ENCODE data around the gene SSR1.
"Not testable (repeated sequence)": the region's sequence is repeated elsewhere in the genome, so short reads cannot be mapped to it uniquely, and the experiment has no call there.

DNA sequence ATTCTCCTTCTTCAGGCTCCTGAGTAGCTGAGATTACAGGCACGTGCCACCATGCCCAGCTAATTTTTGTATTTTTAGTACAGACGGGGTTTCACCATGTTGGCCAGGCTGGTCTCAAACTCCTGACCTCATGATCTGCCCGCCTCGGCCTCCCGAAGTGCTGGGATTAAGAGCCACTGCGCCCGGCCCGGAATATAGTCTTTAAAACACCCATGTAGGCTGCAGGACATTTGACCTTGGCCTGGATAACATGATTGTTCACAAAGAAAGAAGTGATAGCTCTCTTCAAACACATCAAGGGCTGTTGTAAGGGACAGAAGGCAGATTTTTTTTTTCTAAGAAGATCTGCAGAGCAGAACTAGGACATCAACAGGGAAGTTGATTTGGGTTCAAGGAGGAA, 38.5 kb downstream of the SSR1 start:
- TF ChIP-seq, protein P1, sequence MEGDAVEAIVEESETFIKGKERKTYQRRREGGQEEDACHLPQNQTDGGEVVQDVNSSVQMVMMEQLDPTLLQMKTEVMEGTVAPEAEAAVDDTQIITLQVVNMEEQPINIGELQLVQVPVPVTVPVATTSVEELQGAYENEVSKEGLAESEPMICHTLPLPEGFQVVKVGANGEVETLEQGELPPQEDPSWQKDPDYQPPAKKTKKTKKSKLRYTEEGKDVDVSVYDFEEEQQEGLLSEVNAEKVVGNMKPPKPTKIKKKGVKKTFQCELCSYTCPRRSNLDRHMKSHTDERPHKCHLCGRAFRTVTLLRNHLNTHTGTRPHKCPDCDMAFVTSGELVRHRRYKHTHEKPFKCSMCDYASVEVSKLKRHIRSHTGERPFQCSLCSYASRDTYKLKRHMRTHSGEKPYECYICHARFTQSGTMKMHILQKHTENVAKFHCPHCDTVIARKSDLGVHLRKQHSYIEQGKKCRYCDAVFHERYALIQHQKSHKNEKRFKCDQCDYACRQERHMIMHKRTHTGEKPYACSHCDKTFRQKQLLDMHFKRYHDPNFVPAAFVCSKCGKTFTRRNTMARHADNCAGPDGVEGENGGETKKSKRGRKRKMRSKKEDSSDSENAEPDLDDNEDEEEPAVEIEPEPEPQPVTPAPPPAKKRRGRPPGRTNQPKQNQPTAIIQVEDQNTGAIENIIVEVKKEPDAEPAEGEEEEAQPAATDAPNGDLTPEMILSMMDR (IDR thresholded peaks at IDR 0.05), result not testable (repeated sequence)
- not testable (repeated sequence) for TF ChIP-seq EP300 (IDR thresholded peaks at IDR 0.05; ENCODE audit: low read depth)

All from transverse colon (tissue), 3 donors.